Pancreas (tissue), 10 donors: Measurements from ENCODE around the gene EFCAB8. TPM values are rescaled to one million over a fixed set of nuclear protein-coding genes. Genes with fewer than 3 reads are reported as not detected.

ENCODE experiments used
- ATAC-seq, 4 donors: fragments of 200-7000 bp; cut with Tn5 transposase; one replicate each; pipeline versions ENCODE4 v1.8.0 to v1.9.1; 2020; ENCODE audit warnings: mild to moderate bottlenecking in 4 of 4, moderate library complexity in 4 of 4
- DNase-seq, 6 donors: peaks; one replicate each; pipeline ENCODE4 v3.0.0-alpha.2; 2020
- FAIRE-seq: peaks from 2 replicates; lab custom pipeline; 2012; peaks lifted over from hg19 to GRCh38; lab: Jason Lieb, UNC
- H3K27ac ChIP-seq, 4 donors: fragments of 200-600 bp; sonication (generic); 1 replicate in 3 of 4; 2 replicates in 1 of 4; pipeline versions ENCODE4 v1.5.0 to v1.8.0; 2020
- H3K27me3 ChIP-seq, 4 donors: fragments of 200-600 bp; one replicate each; pipeline ENCODE4 v1.8.0; 2021
- H3K36me3 ChIP-seq, 3 donors: fragments of 200-600 bp; sonication (generic) in 1 of 3; one replicate each; pipeline versions ENCODE4 v1.5.0 to v1.8.0; 2020 to 2021
- H3K4me1 ChIP-seq, 3 donors: fragments of 200-600 bp; one replicate each; pipeline ENCODE4 v1.8.0; 2021
- H3K4me3 ChIP-seq, 4 donors: fragments of 200-600 bp; sonication (generic) in 2 of 4; one replicate each; pipeline versions ENCODE4 v1.5.0 to v1.8.0; 2020 to 2021
- H3K9me3 ChIP-seq, 4 donors: fragments of 200-600 bp; one replicate each; pipeline ENCODE4 v1.8.0; 2021
- WGBS, 2 donors: extraction: QIAGEN DNeasy Blood & Tissue Kit; methylation state at CpG; one replicate each; pipeline ENCODE4 v1.1.7; 2013; 5-methylcytosine and 5-hydroxymethylcytosine counted together
- intact Hi-C, 3 donors: fragments of 100-400 bp; cut with DNase I; formaldehyde crosslinking; loops; one replicate each; pipeline versions ENCODE4 v1.11.1 to v1.14.2; 2022
- polyA plus RNA-seq, 2 donors: library from polyadenylated mRNA; stranded (reverse); fragments of 200-250 nt; gene quantifications; one replicate each; pipeline ENCODE4 v1.2.3, GENCODE V29; 2013
- total RNA-seq, 6 donors: library from RNA; stranded (reverse); fragmentation: NEBNext Ultra II Directional in 4 of 6; extraction: Animal tissue kit (Norgen Biotek cat#: 25700) in 4 of 6; gene quantifications; one replicate each; pipeline versions ENCODE4 v1.2.1 to v1.2.4, GENCODE V29; 2021 to 2023
- TF ChIP-seq, protein P1 (sequence below), 4 donors: fragments of 200-600 bp; sonication (generic) in 3 of 4; IDR thresholded peaks; one replicate each; pipeline versions ENCODE4 v1.5.0 to v1.8.0; 2021; ENCODE audit warnings: antibody characterized with exemption in 4 of 4
- donor health status: healthy with polysubstance abuse.
- donor health status: DM: no; HTN: no; CAD: no; lungs with moderate emphysema.
- donor health status: DM: no; HTN: no; CAD: no.
- donor health status: control.
- donor health status: control.
- donor health status: Bipolar disorder and iron deficiency.
- donor health status: DM: yes; HTN: yes; CAD: no.
- donor health status: DM: no; HTN: no; CAD: no.
- donor health status: DM: no; HTN: no; CAD: no.
- donor health status: DM: yes; HTN: yes; CAD: no.

Gene EFCAB8
- total and polyA plus RNA-seq, 8 donors = 0.12 to 0.35 (median 0.19) TPM; not detected in 1

DNA sequence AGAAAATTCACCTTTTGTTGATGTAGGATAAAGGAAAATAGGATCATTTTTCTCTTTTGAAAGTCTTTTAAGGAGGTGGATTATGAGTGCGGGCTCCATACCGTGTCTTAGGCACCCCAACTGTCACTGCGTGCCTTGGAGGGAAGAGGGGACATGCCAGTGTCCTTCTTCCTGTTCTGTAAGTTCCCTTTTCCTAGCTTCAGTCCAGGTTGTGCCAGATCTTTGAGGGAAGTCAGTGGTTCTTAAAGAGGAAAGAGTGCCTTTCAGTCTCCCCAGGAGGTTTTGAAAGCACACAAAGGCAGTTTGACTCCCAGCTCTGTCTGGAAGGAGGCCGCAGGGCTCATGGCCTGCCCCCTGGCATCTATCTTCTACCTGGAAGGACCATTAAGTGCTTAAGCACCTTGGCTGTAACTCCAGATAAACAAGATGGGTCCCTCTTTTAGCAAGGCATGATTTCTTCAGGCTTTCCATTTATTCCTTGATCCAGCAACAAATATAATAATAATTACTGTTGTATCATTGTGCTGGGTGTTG, 13.0 kb downstream of the EFCAB8 start:
- TF ChIP-seq, protein P1, sequence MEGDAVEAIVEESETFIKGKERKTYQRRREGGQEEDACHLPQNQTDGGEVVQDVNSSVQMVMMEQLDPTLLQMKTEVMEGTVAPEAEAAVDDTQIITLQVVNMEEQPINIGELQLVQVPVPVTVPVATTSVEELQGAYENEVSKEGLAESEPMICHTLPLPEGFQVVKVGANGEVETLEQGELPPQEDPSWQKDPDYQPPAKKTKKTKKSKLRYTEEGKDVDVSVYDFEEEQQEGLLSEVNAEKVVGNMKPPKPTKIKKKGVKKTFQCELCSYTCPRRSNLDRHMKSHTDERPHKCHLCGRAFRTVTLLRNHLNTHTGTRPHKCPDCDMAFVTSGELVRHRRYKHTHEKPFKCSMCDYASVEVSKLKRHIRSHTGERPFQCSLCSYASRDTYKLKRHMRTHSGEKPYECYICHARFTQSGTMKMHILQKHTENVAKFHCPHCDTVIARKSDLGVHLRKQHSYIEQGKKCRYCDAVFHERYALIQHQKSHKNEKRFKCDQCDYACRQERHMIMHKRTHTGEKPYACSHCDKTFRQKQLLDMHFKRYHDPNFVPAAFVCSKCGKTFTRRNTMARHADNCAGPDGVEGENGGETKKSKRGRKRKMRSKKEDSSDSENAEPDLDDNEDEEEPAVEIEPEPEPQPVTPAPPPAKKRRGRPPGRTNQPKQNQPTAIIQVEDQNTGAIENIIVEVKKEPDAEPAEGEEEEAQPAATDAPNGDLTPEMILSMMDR (IDR thresholded peaks at IDR 0.05) = no peak
- WGBS, 2 donors = 67 to 82% methylated on average over 4 of the region's 4 CpGs
- peak in 1 of 4 donors; percentile 28 for ATAC-seq
- no peak overlapping the region for H3K27ac ChIP-seq
- H3K4me3 ChIP-seq = no peak overlapping the region
- H3K27me3 ChIP-seq = no peaks in the 10 kb centered on the region
- no peaks in the 10 kb centered on the region for H3K4me1 ChIP-seq
- no peaks in the 10 kb centered on the region for H3K36me3 ChIP-seq
- no peak for DNase-seq
- FAIRE-seq = no peak
- H3K9me3 ChIP-seq = no peaks in the 10 kb centered on the region
- intact Hi-C loops = no loop called here

- Histone ChIP-seq H3K36me3 (no peaks in the 10 kb centered on the region), H3K27ac (no peak overlapping the region), H3K9me3 (no peaks in the 10 kb centered on the region), H3K4me1 (no peaks in the 10 kb centered on the region), H3K4me3 (no peak overlapping the region), H3K27me3 (no peaks in the 10 kb centered on the region)
- intact Hi-C loops = no loop called here
- ATAC-seq (no peak), DNase-seq (no peak), FAIRE-seq (no peak)
- TF ChIP-seq, protein P1 (IDR thresholded peaks at IDR 0.05) = no peak
- 75 to 76% methylated on average over 6 of the region's 6 CpGs for WGBS, 2 donors
Measured at GRCh38 chr20:32872266-32872665, 13.5 kb downstream of the EFCAB8 start.

DNA sequence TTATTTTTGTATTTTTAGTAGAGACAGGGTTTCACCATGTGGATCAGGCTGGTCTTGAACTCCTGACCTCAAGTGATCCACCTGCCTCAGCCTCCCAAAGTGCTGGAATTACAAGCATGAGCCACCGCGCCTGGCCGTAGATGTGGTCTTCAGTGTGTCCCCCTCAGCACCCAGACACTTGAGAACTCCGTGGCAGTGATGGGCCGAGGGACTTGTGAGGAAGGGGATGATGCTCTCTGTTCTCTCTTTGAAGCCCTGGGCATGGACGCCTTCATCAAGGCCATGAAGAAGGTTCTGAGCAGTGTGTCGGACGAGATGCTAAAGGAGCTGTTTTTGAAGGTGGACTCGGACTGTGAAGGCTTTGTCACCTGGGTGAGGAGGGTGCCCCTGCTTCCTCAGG, 16.9 kb downstream of the EFCAB8 start:
- ATAC-seq = no peak
- 90 to 91% methylated on average over 9 of the region's 9 CpGs for WGBS, 2 donors
- FAIRE-seq = no peak
- no peak overlapping the region for H3K27ac ChIP-seq
- H3K4me3 ChIP-seq = no peak overlapping the region
- H3K9me3 ChIP-seq = no peaks in the 10 kb centered on the region
- no peaks in the 10 kb centered on the region for H3K27me3 ChIP-seq
- no peaks in the 10 kb centered on the region for H3K4me1 ChIP-seq
- intact Hi-C loops = no loop called here
- TF ChIP-seq, protein P1 (IDR thresholded peaks at IDR 0.05) = no peak
- DNase-seq = no peak
- H3K36me3 ChIP-seq = no peaks in the 10 kb centered on the region

GRCh38 chr20:32877507-32877906, 18.8 kb downstream of the EFCAB8 start:
- ATAC-seq = no peak
- Histone ChIP-seq H3K4me1 (no peaks in the 10 kb centered on the region), H3K27ac (no peak overlapping the region), H3K9me3 (no peaks in the 10 kb centered on the region), H3K4me3 (no peak overlapping the region), H3K27me3 (no peaks in the 10 kb centered on the region), H3K36me3 (no peaks in the 10 kb centered on the region)
- intact Hi-C loops = no loop called here
- WGBS, 2 donors = 92% methylated on average over 5 of the region's 5 CpGs
- TF ChIP-seq, protein P1 (IDR thresholded peaks at IDR 0.05) = no peak
- no peak for FAIRE-seq
- no peak for DNase-seq

DNA sequence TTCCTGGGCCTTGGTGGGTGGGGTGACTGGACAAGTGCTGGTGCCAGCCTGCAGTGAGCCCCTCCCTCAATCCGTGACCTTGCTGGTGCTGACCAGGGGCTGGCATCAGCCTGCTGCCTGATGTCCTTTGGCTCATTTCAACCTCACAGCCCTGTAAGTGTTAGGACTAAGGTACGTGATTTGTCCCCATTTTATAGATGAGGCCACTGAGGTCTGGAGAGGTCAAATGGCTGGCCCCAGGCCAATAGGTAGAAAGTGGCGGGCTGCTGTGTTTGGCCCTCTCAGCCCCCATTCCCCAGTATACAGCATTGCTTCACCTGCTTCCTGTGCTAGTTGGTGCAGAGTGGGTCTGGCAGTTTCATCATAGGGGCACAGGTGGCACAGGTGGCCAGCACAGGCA, 20.1 kb downstream of the EFCAB8 start:
- intact Hi-C loops = no loop called here
- FAIRE-seq = no peak

More for the DNA sequence above, 20.1 kb downstream of the EFCAB8 start:
- DNase-seq (no peak), ATAC-seq (no peak)
- Histone ChIP-seq H3K27me3 (no peaks in the 10 kb centered on the region), H3K27ac (no peak overlapping the region), H3K4me1 (no peaks in the 10 kb centered on the region), H3K9me3 (no peaks in the 10 kb centered on the region), H3K36me3 (no peaks in the 10 kb centered on the region), H3K4me3 (no peak overlapping the region)
- 89 to 95% methylated on average over 3 of the region's 3 CpGs for WGBS, 2 donors
- TF ChIP-seq, protein P1 (IDR thresholded peaks at IDR 0.05) = no peak
